ENCODE data around the gene ACOXL.

The ACOXL gene

DNA sequence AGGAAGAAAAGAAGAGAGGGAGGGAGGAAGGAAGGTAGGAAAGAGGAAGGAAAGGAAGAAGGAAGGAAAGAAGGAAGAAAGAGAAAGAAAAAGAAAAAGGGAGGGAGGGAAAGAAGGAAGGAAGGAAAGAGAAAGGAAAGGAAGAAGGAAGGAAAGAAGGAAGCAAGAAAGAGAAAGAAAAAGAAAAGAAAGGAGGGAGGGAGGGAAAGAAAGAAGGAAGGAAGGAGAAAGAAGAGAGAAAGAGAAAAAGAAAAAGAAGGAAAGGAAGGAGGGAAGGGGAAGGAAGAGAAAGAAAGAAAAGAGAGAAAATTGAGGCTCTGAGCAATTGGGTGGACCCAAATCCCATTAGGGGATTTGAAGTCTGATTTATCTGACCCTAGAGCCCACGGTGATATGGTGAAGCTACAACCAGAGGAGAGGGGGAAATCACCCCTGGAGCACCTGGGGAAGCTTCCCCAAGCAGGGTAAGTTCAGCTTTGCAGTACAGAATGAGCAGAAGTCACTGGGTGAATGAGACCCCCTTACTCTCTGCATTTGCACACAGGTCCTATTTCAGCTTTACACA is 210.8 kb downstream of the ACOXL start:
- no peak for TF ChIP-seq CTCF (IDR thresholded peaks at IDR 0.05)

GRCh38 chr2:110946902-110947301 is 214.5 kb downstream of the ACOXL start:
- no peak for TF ChIP-seq CTCF (IDR thresholded peaks at IDR 0.05)

GRCh38 chr2:110948027-110948674 is 215.8 kb downstream of the ACOXL start:
- no peak for TF ChIP-seq CTCF (IDR thresholded peaks at IDR 0.05)

GRCh38 chr2:110950281-110950680 is 217.9 kb downstream of the ACOXL start:
- TF ChIP-seq CTCF (IDR thresholded peaks at IDR 0.05): no peak

DNA sequence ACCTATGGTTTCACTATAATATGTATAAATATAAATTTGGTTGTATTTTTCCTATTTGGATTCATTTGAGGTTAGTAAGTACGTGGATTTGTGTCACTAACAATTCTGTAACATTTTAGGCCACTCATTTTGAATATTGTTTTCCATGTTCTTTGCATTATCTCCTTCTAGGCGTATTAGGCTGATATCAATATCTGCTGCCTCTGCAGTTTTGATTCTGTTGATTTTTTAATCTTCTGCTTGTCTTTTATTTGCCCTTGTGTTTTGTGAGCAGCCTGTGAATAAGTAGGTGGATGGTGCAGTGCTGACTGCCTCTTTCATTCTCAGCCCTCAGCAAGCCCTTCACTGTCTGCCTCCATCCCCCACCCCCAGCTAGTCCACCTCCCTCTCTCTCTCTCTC is 222.7 kb downstream of the ACOXL start:
- no peak for TF ChIP-seq CTCF (IDR thresholded peaks at IDR 0.05)

DNA sequence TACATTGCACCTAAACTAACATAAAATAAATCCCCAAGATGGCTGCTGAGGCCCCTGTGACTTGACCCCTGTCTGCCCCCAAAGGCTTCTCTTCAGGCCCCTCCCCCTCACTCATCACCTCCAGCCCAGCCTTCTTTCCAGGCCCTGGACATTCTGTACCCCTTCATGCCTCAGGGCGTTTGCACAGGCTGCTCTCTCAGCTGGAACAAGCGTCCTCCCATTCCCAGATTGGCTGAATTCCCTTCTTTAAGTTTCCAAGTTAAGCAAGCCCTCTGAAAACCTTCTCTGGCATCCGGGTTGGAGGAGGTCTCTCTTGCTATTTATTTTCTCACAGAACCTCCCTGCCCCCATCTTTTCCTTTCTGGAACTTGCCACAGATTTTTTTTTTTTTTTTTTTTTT is 223.2 kb downstream of the ACOXL start:
- TF ChIP-seq CTCF (IDR thresholded peaks at IDR 0.05): no peak

- TF ChIP-seq CTCF (IDR thresholded peaks at IDR 0.05): no peak
These were observed 224.9 kb downstream of the ACOXL start for GRCh38 chr2:110957293-110957692.

All from LNCAP (cell line).